ENCODE measurements around the gene AFF1.

- TF ChIP-seq POLR2A (IDR thresholded peaks at IDR 0.05): no peak
- TF ChIP-seq, protein P1, sequence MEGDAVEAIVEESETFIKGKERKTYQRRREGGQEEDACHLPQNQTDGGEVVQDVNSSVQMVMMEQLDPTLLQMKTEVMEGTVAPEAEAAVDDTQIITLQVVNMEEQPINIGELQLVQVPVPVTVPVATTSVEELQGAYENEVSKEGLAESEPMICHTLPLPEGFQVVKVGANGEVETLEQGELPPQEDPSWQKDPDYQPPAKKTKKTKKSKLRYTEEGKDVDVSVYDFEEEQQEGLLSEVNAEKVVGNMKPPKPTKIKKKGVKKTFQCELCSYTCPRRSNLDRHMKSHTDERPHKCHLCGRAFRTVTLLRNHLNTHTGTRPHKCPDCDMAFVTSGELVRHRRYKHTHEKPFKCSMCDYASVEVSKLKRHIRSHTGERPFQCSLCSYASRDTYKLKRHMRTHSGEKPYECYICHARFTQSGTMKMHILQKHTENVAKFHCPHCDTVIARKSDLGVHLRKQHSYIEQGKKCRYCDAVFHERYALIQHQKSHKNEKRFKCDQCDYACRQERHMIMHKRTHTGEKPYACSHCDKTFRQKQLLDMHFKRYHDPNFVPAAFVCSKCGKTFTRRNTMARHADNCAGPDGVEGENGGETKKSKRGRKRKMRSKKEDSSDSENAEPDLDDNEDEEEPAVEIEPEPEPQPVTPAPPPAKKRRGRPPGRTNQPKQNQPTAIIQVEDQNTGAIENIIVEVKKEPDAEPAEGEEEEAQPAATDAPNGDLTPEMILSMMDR (IDR thresholded peaks at IDR 0.05): no peak
Measured at GRCh38 chr4:87103086-87103485, 168.3 kb downstream of the AFF1 start.

All from thyroid gland (tissue), 4 donors.